Esophagus squamous epithelium (tissue), 5 donors: ENCODE results near the gene NCOA1. TPM values are rescaled to one million over a fixed set of nuclear protein-coding genes. Genes with fewer than 3 reads are reported as not detected.

ENCODE experiments used
- DNase-seq: peaks from one replicate; lab custom pipeline; 2025; lab: John Stamatoyannopoulos, UW
- H3K27ac ChIP-seq, 4 donors: fragments of 200-600 bp; sonication (generic); one replicate each; pipeline ENCODE4 v1.5.1; 2016 to 2019; ENCODE audit warnings: mild to moderate bottlenecking in 1 of 4
- H3K27me3 ChIP-seq, 4 donors: fragments of 200-600 bp; sonication (generic); 1 replicate in 3 of 4; 2 replicates in 1 of 4; pipeline versions ENCODE4 v1.5.1 to v1.6.0; 2017 to 2021; ENCODE audit warnings: antibody characterized with exemption in 1 of 4
- H3K36me3 ChIP-seq, 3 donors: fragments of 200-600 bp; sonication (generic); one replicate each; pipeline ENCODE4 v1.5.1; 2016 to 2019
- H3K4me1 ChIP-seq, 3 donors: fragments of 200-600 bp; sonication (generic); one replicate each; pipeline ENCODE4 v1.5.1; 2017 to 2019
- H3K4me3 ChIP-seq, 4 donors: fragments of 200-600 bp; sonication (generic); 1 replicate in 3 of 4; 2 replicates in 1 of 4; pipeline ENCODE4 v1.5.1; 2016 to 2019; ENCODE audit warnings: mild to moderate bottlenecking in 2 of 4, moderate library complexity in 1 of 4
- H3K9me3 ChIP-seq, 3 donors: fragments of 200-600 bp; sonication (generic); one replicate each; pipeline ENCODE4 v1.5.1; 2016 to 2019
- POLR2A ChIP-seq, 4 donors: fragments of 450-650 bp; IDR thresholded peaks; one replicate each; pipeline ENCODE4 v1.6.1; 2017; ENCODE audit warnings: antibody characterized with exemption in 4 of 4, mild to moderate bottlenecking in 4 of 4, moderate library complexity in 3 of 4
- WGBS, 2 donors: methylation state at CpG; one replicate each; pipeline ENCODE4 v1.1.5; 2018; 5-methylcytosine and 5-hydroxymethylcytosine counted together
- intact Hi-C: fragments of 100-400 bp; cut with DNase I; formaldehyde crosslinking; loops from one replicate; pipeline ENCODE4 v1.15.0; 2022
- small RNA-seq, 4 donors: library from RNA; depleted of rRNA; stranded (forward); fragments of <200 nt; gene quantifications; one replicate each; pipeline ENCODE3, GENCODE V24; 2016
- total RNA-seq, 4 donors: library from RNA; depleted of rRNA; stranded (reverse); fragments of >200 nt; gene quantifications; one replicate each; pipeline ENCODE4 v1.1.0, GENCODE V29; 2016
- TF ChIP-seq, protein P1 (sequence below), 6 experiments: fragments of 450-650 bp in 4 of 6; fragments of 200-600 bp in 2 of 6; sonication (generic) in 2 of 6; IDR thresholded peaks; one replicate each; pipeline ENCODE4 v1.5.1; 2016 to 2019; ENCODE audit warnings: antibody characterized with exemption in 6 of 6, mild to moderate bottlenecking in 4 of 6, moderate library complexity in 4 of 6
- donor health status: DM: yes; HTN: yes; CAD: no.

Gene NCOA1
- total RNA-seq, 4 donors from 2014 or later = 21.3 to 45.4 (median 32.9) TPM

- DNase-seq = no peak
- no peaks in the 10 kb centered on the region for H3K9me3 ChIP-seq
- TF ChIP-seq, protein P1, sequence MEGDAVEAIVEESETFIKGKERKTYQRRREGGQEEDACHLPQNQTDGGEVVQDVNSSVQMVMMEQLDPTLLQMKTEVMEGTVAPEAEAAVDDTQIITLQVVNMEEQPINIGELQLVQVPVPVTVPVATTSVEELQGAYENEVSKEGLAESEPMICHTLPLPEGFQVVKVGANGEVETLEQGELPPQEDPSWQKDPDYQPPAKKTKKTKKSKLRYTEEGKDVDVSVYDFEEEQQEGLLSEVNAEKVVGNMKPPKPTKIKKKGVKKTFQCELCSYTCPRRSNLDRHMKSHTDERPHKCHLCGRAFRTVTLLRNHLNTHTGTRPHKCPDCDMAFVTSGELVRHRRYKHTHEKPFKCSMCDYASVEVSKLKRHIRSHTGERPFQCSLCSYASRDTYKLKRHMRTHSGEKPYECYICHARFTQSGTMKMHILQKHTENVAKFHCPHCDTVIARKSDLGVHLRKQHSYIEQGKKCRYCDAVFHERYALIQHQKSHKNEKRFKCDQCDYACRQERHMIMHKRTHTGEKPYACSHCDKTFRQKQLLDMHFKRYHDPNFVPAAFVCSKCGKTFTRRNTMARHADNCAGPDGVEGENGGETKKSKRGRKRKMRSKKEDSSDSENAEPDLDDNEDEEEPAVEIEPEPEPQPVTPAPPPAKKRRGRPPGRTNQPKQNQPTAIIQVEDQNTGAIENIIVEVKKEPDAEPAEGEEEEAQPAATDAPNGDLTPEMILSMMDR (IDR thresholded peaks at IDR 0.05) = no peak
- TF ChIP-seq POLR2A (IDR thresholded peaks at IDR 0.05) = no peak
- intact Hi-C loops = no loop called here
- H3K27me3 ChIP-seq = no peaks in the 10 kb centered on the region
- no peaks in the 10 kb centered on the region for H3K4me1 ChIP-seq
- H3K27ac ChIP-seq = no peak overlapping the region
- H3K36me3 ChIP-seq = peaks cover 0 to 74% (median 7%) of the 10 kb centered on the region in 3 donors
- no peak overlapping the region for H3K4me3 ChIP-seq
- 65 to 81% methylated on average over 4 of the region's 4 CpGs for WGBS, 2 donors
These were observed 325.8 kb downstream of the NCOA1 start for GRCh38 chr2:24816884-24817283.

DNA sequence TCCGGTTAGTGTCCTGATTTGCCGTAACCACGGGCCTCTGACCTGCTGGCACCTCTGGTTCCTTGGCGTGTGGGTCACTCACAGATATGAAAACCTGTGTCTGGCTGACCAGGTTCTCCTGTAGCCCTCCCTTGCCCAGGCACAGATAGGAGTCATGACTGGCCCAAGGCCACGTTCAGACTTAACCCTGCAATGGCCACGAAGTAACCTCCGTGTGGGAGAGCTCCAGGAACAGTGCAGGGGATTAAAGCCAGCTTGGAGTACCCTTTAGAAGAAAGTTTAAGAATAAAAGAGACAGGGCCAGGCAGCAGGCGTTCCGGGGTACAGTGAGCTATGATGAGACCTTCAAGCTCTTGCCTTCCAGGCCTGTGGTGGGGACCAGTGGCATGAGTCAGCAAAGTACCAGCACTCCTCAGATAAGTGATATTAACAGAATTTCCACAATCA, 327.7 kb downstream of the NCOA1 start:
- H3K4me1 ChIP-seq = no peaks in the 10 kb centered on the region
- TF ChIP-seq, protein P1 (IDR thresholded peaks at IDR 0.05) = no peak
- H3K27me3 ChIP-seq = no peaks in the 10 kb centered on the region
- H3K4me3 ChIP-seq = no peak overlapping the region
- no peak for DNase-seq
- H3K27ac ChIP-seq = no peak overlapping the region
- intact Hi-C loops = no loop called here
- H3K9me3 ChIP-seq = no peaks in the 10 kb centered on the region
- 77 to 87% methylated on average over 5 to 7 of the region's 9 CpGs for WGBS, 2 donors
- H3K36me3 ChIP-seq = peaks cover 0 to 91% (median 7%) of the 10 kb centered on the region in 3 donors

DNA sequence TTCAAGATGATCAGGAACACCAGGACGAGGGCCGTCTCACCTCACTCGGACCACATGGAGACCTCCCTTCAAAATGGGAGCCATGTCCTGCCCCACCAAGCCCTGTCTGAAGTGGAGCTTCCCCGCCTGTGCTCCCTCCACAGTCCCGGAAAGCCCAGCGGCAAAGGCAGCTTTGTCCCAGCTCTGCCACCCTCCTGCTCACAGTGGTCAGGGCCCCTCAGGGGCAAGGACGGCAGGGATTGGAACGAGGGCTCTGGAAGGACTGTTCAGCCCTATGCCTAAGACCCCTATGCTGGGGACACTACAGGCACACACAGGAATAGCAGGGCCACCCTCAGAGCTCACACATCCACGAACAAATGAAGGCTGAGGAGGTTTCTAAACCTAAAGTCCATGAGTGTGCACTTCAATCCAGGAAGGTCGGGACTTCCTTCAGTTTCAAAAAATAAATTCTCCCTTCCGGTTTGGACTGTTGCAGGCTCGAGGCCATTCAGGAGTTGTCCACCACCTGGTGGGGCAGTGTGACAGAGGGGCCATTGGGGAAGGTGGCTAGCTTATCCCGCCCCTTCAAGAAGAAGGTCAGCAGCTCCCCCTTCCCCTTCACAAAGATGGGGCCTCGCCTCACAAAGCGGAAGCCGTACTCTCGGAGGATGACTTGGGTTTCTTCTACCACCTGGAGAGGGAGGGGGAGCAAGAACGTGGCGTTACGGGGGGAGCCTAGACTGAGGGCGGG, 328.6 kb downstream of the NCOA1 start:
- Histone ChIP-seq H3K36me3 (peaks cover 0 to 97% (median 7%) of the 10 kb centered on the region in 3 donors), H3K4me1 (no peaks in the 10 kb centered on the region), H3K27me3 (no peaks in the 10 kb centered on the region), H3K27ac (no peak overlapping the region), H3K4me3 (no peak overlapping the region), H3K9me3 (no peaks in the 10 kb centered on the region)
- TF ChIP-seq, protein P1 (IDR thresholded peaks at IDR 0.05) = no peak
- no peak for TF ChIP-seq POLR2A (IDR thresholded peaks at IDR 0.05)
- intact Hi-C loops = no loop called here
- DNase-seq = no peak
- WGBS, 2 donors = 78 to 88% methylated on average over 3 to 9 of the region's 21 CpGs

GRCh38 chr2:24820175-24820513, 329.1 kb downstream of the NCOA1 start:
- no peak overlapping the region for H3K4me3 ChIP-seq
- no peak overlapping the region for H3K27ac ChIP-seq
- TF ChIP-seq, protein P1 (IDR thresholded peaks at IDR 0.05) = no peak
- TF ChIP-seq POLR2A (IDR thresholded peaks at IDR 0.05) = no peak
- H3K36me3 ChIP-seq = peaks cover 0 to 92% (median 7%) of the 10 kb centered on the region in 3 donors
- WGBS, 2 donors = 82 to 90% methylated on average over 2 of the region's 7 CpGs
- no peaks in the 10 kb centered on the region for H3K9me3 ChIP-seq
- intact Hi-C loops = no loop called here
- no peaks in the 10 kb centered on the region for H3K27me3 ChIP-seq
- no peak for DNase-seq
- no peaks in the 10 kb centered on the region for H3K4me1 ChIP-seq

Small RNA genes within 50 kb of the gene (small RNA-seq; reads per million reads assigned to genes)
- gene RNA5SP88 (0 to 0.68 (median 0.11) reads per million in 4 donors), gene RNU6-936P (0 reads per million in 4 donors)

Other genes starting within 250 kb of the NCOA1 start
- gene ITSN2, start 130.7 kb upstream of the NCOA1 start, total RNA-seq = 10 to 100 TPM; 58.3 to 98.0 (median 65.3) TPM